Lower lobe of right lung (tissue), 2 donors: Measurements from ENCODE around the gene PIWIL4. TPM values are rescaled to one million over a fixed set of nuclear protein-coding genes. Genes with fewer than 3 reads are reported as not detected.

Source experiments
- ATAC-seq, 2 donors: fragments of 200-7000 bp; cut with Tn5 transposase; one replicate each; pipeline ENCODE4 v1.9.1; 2020 to 2022; ENCODE audit warnings: mild to moderate bottlenecking in 2 of 2, moderate library complexity in 2 of 2
- DNase-seq: peaks from one replicate; pipeline ENCODE4 v3.0.0-alpha.2; 2020
- H3K27ac ChIP-seq: fragments of 200-600 bp; one replicate; pipeline ENCODE4 v1.8.0; 2022
- H3K27me3 ChIP-seq: fragments of 200-600 bp; one replicate; pipeline ENCODE4 v1.8.0; 2022; ENCODE audit warnings: low read depth
- H3K36me3 ChIP-seq: fragments of 200-600 bp; one replicate; pipeline ENCODE4 v1.8.0; 2022; ENCODE audit warnings: mild to moderate bottlenecking
- H3K4me1 ChIP-seq: fragments of 200-600 bp; one replicate; pipeline ENCODE4 v1.8.0; 2022
- H3K4me3 ChIP-seq: fragments of 200-600 bp; one replicate; pipeline ENCODE4 v1.8.0; 2022; ENCODE audit warnings: mild to moderate bottlenecking
- H3K9me3 ChIP-seq: fragments of 200-600 bp; one replicate; pipeline ENCODE4 v1.8.0; 2022
- CTCF ChIP-seq: fragments of 200-600 bp; IDR thresholded peaks from one replicate; pipeline ENCODE4 v1.8.0; 2022; ENCODE audit warnings: antibody characterized with exemption, mild to moderate bottlenecking
- intact Hi-C: fragments of 100-400 bp; cut with DNase I; formaldehyde crosslinking; loops from one replicate; pipeline ENCODE4 v1.11.0; 2022
- total RNA-seq: library from RNA; stranded (reverse); fragmentation: NEBNext Ultra II Directional; extraction: Animal tissue kit (Norgen Biotek cat#: 25700); gene quantifications from one replicate; pipeline ENCODE4 v1.2.1, GENCODE V29; 2021
- donor health status: DM: no; HTN: yes; CAD: no; lungs with severe emphysema.

The PIWIL4 gene
- total RNA-seq, 1 donor from 2014 or later = 1.9 TPM

- Histone ChIP-seq H3K36me3 (no peaks in the 10 kb centered on the region), H3K4me1 (peaks cover 12% of the 10 kb centered on the region), H3K27ac (no peak overlapping the region), H3K9me3 (no peaks in the 10 kb centered on the region), H3K27me3 (no peaks in the 10 kb centered on the region), H3K4me3 (no peak overlapping the region)
- no peak for ATAC-seq
- intact Hi-C loops = no loop called here
- TF ChIP-seq CTCF = no peak
- DNase-seq = no peak
These were observed 91.7 kb downstream of the PIWIL4 start for GRCh38 chr11:94658888-94659287.

- DNase-seq (no peak), ATAC-seq (no peak)
- Histone ChIP-seq H3K27me3 (no peaks in the 10 kb centered on the region), H3K27ac (no peak overlapping the region), H3K36me3 (no peaks in the 10 kb centered on the region), H3K4me3 (no peak overlapping the region), H3K4me1 (peaks cover 12% of the 10 kb centered on the region), H3K9me3 (no peaks in the 10 kb centered on the region)
- no peak for TF ChIP-seq CTCF
- intact Hi-C loops = no loop called here
These were observed 94.3 kb downstream of the PIWIL4 start for GRCh38 chr11:94661444-94661843.

GRCh38 chr11:94662065-94662779, 95.1 kb downstream of the PIWIL4 start:
- DNase-seq (no peak), ATAC-seq (no peak)
- Histone ChIP-seq H3K27me3 (no peaks in the 10 kb centered on the region), H3K27ac (no peak overlapping the region), H3K36me3 (no peaks in the 10 kb centered on the region), H3K4me1 (peaks cover 12% of the 10 kb centered on the region), H3K9me3 (no peaks in the 10 kb centered on the region), H3K4me3 (no peak overlapping the region)
- intact Hi-C loops = no loop called here
- TF ChIP-seq CTCF = no peak

- H3K36me3 ChIP-seq = no peaks in the 10 kb centered on the region
- H3K4me1 ChIP-seq = peaks cover 8% of the 10 kb centered on the region
- no peaks in the 10 kb centered on the region for H3K9me3 ChIP-seq
- TF ChIP-seq CTCF = no peak
- no peak overlapping the region for H3K27ac ChIP-seq
- H3K4me3 ChIP-seq = no peak overlapping the region
- no peak for DNase-seq
- ATAC-seq = no peak
- H3K27me3 ChIP-seq = no peaks in the 10 kb centered on the region
- intact Hi-C loops = no loop called here
These were observed 95.8 kb downstream of the PIWIL4 start for GRCh38 chr11:94662846-94663390.

- no peak for DNase-seq
- intact Hi-C loops = no loop called here
These were observed 97.2 kb downstream of the PIWIL4 start for GRCh38 chr11:94664346-94664745.

More at GRCh38 chr11:94664346-94664745, 97.2 kb downstream of the PIWIL4 start:
- Histone ChIP-seq H3K4me1 (no peaks in the 10 kb centered on the region), H3K9me3 (no peaks in the 10 kb centered on the region), H3K27ac (no peak overlapping the region), H3K4me3 (no peak overlapping the region), H3K27me3 (no peaks in the 10 kb centered on the region), H3K36me3 (no peaks in the 10 kb centered on the region)
- no peak for ATAC-seq
- TF ChIP-seq CTCF = no peak
